HG03460 (cell line): ENCODE results near the gene CTBP1.

Source experiments
- ATAC-seq: cut with Tn5 transposase; IDR thresholded peaks from one replicate; pipeline ENCODE4 v1.9.1; 2021; ENCODE audit not compliant: unreplicated experiment

The CTBP1 gene

DNA sequence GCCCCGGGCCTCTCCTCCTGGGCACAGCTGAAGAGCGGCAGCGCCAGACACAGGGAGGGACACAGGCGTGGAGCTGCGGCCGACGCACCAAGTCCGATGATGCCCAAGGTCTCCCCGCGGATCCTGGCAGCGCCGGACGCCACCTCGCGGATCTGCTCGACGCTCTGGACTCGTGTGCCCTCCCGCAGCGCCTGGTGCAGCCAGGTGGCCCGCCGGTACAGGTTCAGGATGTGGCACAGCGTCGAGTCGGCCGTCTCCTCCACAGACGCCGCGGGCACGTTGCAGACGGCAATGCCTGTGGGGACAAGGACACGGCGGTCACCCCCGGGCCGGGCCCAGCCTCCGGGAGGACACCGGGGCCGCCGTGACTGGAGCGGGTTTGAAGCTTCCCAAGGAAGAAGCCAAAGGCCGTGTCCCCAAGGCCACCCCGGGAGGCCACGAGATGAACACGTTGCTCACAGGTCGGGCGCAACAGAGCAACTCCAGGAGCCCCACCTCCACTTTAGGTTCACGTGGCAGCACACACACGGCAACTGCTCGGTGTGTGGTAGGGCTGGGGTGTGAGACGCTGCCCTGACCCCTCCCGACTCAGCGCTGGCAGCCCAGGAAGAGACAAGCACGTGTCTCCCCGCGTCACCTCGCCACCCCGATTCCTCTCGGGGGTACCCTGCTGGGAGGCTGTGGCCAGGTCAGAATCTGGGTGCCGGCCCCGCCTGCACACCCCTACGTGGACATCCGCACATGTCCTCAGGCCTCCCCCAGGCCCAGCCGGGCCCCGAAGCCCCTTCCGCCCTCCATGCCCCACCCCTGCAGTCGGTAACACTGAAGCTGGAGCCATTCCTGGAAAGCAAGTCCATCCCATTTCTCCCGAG is 23.4 kb downstream of the CTBP1 start:
- ATAC-seq: no peak

GRCh38 chr4:1223841-1224809 is 24.8 kb downstream of the CTBP1 start:
- ATAC-seq: no peak

GRCh38 chr4:1222938-1223690 is 25.8 kb downstream of the CTBP1 start:
- ATAC-seq: no peak

DNA sequence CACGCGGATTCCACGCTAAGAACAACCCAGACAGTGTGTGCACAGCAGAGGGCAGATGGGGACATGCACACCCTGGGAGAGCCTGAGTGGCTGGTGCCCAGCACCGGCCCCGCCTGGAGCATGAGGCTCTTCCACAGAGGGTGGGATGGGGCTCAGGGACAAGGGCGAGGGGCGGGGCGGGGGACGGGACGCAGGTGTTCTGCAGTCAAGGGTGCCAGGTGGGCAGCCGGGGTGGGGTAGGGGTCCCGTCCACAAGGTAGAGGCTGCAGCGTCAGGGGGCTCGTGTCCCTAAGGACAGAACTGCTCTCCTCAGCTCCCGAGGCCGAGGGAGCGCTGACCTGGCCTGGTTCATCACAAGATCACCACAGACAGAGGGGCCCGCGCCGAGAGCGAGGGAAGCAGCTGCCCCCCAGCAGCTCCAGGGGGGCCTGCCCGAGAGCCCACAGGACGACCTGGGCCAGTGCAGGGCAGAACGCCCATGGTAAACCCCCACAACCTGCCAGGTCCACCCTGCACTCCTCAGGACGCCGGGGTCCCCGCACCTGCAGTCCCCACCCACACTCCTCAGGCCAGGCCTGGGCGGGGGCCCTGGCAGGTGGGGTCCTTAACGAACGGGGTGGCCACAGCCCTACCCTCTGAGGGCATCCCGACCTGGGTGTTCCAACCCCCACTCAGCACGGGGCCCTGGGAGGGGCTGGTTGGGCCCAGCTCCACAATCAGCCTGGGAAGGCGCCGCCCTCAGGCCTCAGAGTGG is 26.7 kb downstream of the CTBP1 start:
- no peak for ATAC-seq

GRCh38 chr4:1221155-1221870 is 27.6 kb downstream of the CTBP1 start:
- no peak for ATAC-seq

DNA sequence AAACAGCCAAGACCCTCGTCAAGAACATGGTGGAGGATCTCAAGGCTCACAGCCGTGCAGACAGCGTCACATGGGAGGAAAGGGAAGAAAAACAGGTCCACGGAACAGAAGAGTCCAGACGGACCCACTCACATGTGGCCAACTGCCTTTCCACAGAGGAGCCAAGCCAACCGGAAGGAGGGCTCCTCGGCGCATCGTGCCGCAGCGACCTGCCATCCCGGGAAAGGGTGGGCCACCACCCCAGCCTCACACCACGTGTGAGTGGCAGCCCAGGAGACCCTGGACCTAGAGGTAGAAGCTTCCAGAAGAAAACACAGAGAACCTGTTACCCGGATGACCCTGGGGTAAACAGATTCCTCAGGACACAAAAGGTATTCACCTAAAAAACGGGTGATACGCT is 28.4 kb downstream of the CTBP1 start:
- no peak for ATAC-seq

GRCh38 chr4:1219566-1219950 is 29.4 kb downstream of the CTBP1 start:
- no peak for ATAC-seq

DNA sequence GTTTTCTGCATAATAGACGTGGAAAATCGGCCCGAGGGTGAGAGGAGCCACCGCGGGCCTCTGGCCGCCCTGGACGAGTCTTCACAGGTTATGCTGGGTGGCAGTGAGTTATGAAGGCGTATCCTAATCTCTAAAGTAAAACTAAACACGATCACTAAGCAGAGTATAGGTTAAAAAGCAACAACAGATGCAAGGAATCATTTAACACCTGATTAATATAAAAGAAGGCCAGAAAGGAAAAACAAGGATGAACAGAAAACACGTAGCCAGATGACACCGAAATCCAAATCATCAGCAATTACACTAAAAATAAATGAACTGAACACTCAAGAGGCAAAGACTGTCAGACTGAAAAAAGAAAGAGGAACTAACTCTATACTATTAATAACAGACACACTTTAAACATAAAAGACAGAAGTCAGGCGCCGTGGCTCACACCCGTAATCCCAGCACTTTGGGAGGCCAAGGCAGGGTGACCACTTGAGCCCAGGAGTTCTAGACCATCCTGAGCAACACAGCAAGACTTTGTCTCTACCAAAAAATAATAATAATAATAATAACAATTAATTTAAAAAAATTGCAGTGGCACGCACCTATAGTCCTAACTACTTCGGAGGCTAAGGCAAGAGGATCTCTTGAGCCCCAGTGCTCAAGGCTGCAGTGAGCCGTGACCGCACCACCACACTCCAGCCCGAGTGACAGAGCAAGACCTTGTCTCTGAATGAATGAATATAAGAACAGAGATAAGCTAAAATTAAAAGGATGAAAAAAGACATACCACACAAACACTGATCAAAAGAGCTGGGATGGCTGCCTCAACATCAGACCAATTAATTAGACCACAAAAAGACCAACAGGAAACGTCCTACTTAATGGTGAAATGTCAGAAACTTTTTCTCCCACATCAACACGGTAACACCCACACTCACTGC is 30.0 kb downstream of the CTBP1 start:
- peak; percentile 70 for ATAC-seq

GRCh38 chr4:1217366-1217765 is 31.6 kb downstream of the CTBP1 start:
- no peak for ATAC-seq

DNA sequence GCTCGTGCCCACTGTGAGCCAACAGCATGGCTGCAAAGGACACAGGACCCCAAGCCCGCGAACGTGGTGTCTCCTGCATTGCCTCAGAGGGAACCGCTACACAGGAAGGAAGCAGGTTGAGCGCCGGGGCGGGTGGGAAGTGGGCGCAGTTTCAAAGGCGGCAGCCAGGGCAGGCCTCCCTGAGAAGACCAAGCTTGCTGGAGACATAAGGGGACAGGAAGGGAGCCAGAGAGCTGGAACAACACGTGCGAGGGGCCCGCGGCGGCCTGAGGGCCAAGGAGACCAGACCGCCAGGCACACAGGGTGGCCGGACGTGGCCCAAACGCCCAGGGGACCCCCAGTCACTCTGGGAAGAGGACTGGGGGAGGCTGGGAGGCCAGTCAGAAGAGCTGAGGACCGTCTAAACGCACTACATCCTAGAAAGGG is 32.0 kb downstream of the CTBP1 start:
- no peak for ATAC-seq

DNA sequence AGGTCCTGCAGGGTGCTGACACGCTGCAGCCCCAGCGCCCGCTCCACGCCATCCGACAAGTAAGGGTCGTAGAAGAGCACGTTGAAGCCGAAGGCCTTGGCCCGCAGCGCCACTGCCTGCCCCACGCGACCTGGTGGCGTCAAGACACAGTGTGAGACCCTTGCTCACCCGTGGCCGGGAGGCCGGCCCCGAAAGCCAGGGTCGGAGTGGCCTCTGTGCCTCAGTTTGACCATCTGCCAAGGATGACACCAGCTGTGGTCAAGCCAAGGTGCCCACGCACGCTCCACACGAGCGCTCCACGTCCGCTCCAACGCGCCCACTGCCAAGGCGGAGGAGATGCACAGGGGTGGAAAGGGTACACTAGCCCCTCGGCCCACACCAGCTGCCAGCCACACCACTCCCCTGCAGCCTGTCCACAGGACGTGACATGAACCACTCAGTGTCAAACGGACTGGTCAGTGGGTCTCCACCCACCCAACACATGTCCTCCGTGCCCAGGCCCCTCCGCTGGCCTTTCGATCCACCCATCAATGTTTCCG is 32.8 kb downstream of the CTBP1 start:
- no peak for ATAC-seq

GRCh38 chr4:1215141-1216075 is 33.5 kb downstream of the CTBP1 start:
- ATAC-seq: no peak

DNA sequence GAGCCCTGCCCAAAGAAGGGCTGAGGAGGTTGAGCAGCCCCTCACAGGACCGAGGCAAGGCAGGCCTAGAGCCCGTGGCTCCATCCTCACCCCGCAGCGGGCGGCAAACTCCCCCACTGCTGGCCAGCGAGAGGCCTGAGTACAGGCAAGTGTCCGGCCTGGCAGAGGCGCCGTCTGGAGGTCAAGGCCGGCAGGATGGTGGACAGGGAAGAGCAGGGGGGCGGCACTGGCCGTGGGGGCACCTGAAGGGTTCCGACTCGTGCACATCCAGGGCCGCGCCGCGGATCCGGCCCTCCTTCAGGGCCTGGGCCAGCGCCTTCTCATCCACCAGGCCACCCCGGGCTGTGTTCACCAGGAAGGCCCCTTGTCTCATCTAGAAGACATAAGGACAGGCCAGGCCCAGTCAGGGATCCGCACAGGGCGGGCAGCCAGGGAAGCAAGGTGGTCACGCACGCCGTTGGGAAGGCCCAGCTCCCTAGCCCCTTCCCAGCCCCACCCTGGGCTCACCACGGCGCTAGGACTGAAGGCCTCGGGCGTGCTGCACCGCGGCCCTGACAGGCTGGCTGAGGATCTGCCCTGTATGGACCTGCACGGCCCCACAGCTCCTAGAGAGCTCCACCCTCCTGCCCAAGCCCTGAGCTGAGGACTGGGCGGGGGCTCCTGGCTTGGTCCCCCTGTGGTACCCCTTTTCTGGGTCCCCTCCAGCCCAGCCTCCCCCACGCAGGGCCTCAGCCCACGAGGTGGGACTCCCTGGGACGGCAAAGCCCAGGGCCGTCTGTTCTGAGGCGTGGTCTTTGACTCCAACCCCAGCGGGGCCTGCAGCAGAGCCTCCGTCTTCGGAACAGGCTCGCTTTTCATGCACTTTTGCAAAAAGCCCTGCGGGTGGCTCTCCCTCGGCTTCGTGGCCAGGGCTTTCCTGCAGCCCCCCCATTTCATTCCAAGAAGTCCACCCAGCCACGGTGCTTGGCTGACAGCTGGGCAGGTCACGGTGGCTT is 34.5 kb downstream of the CTBP1 start:
- no peak for ATAC-seq

DNA sequence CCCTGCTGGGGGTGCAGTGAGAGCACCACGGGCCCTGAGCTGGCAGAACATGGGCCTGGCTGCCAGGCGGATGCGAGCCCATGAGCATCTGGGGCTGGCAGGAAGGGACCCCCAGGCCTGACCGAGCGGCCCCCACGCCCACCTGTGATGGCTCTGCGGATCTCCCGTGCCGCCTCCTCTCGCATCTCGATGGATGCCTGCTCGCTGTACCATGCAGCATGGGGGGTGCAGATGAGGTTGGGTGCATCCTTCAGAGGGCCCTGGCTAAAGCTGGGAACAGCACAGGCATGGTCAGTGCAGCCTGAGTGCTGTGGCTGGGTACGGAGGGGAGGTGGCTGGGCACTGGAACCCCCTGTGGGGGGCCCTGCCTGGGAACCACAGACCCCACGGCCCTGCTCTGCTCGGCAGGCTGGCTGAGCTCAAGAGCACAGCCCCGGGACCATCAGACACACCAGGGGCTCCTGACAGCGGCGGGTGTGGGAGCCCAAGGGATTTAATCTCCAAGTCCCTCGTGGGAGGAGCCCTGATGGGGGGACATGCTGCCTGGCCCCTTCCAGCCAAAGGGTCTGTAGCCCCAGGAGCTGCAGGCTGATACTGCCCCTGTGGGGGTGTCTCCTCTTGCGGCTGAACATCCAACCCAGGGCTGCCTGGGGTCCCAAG is 35.5 kb downstream of the CTBP1 start:
- no peak for ATAC-seq

DNA sequence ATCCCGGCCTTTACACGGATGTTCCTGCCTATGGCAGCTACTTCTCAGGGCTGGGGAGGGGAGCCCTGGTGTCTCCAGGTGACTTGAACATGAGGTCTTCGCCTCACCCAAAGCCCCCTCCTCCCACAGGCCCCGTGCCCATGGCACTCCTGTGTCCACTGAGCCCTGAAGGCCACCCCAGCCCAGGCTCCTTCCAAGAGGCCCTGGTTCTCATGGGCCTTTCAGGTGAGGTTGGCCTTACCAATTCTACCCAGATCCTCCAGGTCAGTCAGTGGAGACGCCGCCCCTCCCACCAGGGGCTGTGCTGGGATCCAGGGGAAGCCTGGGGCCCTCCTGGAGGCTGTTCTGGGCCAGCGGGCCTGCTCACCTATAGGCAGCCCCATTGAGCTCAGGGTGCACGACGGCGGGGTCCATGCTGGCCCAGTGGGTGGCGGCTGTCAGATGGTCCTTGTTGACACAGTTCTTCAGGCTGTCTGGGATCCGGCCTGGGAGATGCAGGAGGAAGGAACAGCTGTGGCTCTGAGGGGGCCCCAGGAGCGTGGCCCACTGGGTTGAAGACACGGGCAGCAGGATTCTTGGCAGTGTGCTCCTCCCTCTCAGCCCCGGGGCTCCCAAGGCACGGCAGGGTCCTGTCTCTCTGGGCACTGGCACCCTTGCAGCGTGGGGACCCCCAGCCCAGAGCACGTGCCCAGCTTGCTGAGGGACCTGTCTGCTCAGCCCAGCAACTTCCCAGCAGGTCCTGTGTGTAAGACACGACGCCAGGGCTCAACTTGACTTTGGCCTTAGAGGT is 36.2 kb downstream of the CTBP1 start:
- ATAC-seq: no peak
